ENCODE data around the gene GALNTL6. TPM values are rescaled to one million over a fixed set of nuclear protein-coding genes. Genes with fewer than 3 reads are reported as not detected.
"Not testable (repeated sequence)": the region's sequence is repeated elsewhere in the genome, so short reads cannot be mapped to it uniquely, and the experiment has no call there.

Gene GALNTL6
- polyA plus RNA-seq, 6 donors from 2014 or later, result 0.09 to 1.5 (median 0.52) TPM

DNA sequence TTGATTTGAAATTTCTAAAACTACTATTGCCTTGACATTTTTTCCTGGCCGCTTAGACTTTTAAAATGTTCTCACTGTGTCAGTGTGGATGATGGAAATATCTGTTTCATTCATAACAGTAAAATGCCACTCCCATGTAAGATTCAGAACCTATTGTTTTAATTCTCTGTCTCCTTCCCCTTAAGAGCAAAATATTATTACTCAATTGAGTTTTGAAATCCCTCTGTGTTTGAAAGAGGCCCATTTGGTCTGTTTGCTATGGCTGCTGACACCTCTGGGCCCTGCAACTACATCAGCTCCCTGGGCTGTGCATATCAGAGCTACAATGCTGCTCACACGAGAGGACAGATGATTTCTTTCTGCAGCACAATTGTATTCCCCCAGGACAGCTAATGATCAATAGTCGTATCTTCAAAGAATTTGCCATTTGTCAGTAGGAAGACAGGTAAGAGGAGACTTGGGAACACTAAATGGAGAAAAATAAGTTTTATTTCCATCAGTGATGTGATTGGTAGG is 967.4 kb downstream of the GALNTL6 start:
- Mint-ChIP-seq H3K4me3 (no peak overlapping the region), H3K4me1 (no peaks in the 10 kb centered on the region), H3K27me3 (no peaks in the 10 kb centered on the region), H3K9me3 (no peaks in the 10 kb centered on the region), H3K36me3 (no peaks in the 10 kb centered on the region), H3K27ac (no peak overlapping the region)
- ATAC-seq (ENCODE audit: low read depth in 2 of 2) (no peak), DNase-seq (no peak)

GRCh38 chr4:172785613-172786012 is 972.4 kb downstream of the GALNTL6 start:
- DNase-seq (no peak), ATAC-seq (ENCODE audit: low read depth in 2 of 2) (no peak)
- Mint-ChIP-seq H3K36me3 (no peaks in the 10 kb centered on the region), H3K9me3 (peaks cover 0 to 2% (median 0%) of the 10 kb centered on the region in 7 donors), H3K4me3 (no peak overlapping the region), H3K27me3 (no peaks in the 10 kb centered on the region), H3K4me1 (no peaks in the 10 kb centered on the region), H3K27ac (no peak overlapping the region)

DNA sequence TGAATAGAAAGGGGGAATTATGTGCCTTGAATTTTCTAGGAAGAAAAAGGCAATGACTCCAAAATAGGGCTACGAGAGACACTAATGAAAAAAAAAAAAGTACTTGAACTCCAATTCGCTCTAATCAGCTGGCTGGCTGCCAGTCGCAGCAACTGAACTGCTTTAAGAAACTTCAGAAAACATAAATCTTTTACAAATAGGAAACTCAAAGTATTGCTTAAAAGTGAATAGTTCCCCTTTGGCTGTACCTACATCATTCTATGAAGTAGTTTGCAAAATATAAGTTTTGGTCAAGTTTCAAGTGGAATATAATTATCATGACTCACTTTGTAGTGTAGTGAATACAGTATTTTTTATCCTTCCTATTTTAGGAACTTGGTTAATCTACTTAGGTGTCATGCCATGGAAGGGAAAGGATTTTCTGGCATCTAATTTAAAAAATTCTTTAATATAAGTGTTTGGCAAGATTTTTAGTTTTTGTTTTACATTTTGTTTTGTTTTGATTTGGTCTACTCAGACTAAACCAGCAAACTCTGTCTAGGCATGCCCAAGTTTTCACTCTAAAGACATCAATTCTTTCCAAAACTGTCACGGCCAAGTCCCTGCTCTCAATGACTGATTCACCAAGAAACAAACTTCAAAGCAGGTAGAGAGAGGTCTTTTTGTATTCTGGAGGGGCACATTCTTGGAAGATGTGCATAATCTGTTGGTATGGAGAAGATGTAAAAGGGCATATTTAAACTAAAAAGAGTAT is 973.0 kb downstream of the GALNTL6 start:
- DNase-seq (no peak), ATAC-seq (ENCODE audit: low read depth in 2 of 2) (no peak)
- Mint-ChIP-seq H3K27ac (peak overlapping the region in 1 of 6 donors; percentile 42), H3K27me3 (no peaks in the 10 kb centered on the region), H3K4me1 (no peaks in the 10 kb centered on the region), H3K9me3 (peaks cover 0 to 2% (median 0%) of the 10 kb centered on the region in 7 donors), H3K36me3 (no peaks in the 10 kb centered on the region), H3K4me3 (no peak overlapping the region)

GRCh38 chr4:172787111-172787510 is 973.9 kb downstream of the GALNTL6 start:
- Mint-ChIP-seq H3K9me3 (peaks cover 0 to 2% (median 0%) of the 10 kb centered on the region in 7 donors), H3K4me3 (no peak overlapping the region), H3K27ac (no peak overlapping the region), H3K36me3 (no peaks in the 10 kb centered on the region), H3K27me3 (no peaks in the 10 kb centered on the region), H3K4me1 (no peaks in the 10 kb centered on the region)
- no peak for DNase-seq
- ATAC-seq (ENCODE audit: low read depth in 2 of 2), result no peak

GRCh38 chr4:172791841-172792240 is 978.6 kb downstream of the GALNTL6 start:
- no peak overlapping the region for H3K27ac Mint-ChIP-seq
- no peak overlapping the region for H3K4me3 Mint-ChIP-seq
- no peaks in the 10 kb centered on the region for H3K4me1 Mint-ChIP-seq
- peaks cover 0 to 2% (median 0%) of the 10 kb centered on the region in 7 donors for H3K9me3 Mint-ChIP-seq
- H3K36me3 Mint-ChIP-seq, result no peaks in the 10 kb centered on the region
- no peaks in the 10 kb centered on the region for H3K27me3 Mint-ChIP-seq
- DNase-seq (no peak), ATAC-seq (ENCODE audit: low read depth in 2 of 2) (no peak)

DNA sequence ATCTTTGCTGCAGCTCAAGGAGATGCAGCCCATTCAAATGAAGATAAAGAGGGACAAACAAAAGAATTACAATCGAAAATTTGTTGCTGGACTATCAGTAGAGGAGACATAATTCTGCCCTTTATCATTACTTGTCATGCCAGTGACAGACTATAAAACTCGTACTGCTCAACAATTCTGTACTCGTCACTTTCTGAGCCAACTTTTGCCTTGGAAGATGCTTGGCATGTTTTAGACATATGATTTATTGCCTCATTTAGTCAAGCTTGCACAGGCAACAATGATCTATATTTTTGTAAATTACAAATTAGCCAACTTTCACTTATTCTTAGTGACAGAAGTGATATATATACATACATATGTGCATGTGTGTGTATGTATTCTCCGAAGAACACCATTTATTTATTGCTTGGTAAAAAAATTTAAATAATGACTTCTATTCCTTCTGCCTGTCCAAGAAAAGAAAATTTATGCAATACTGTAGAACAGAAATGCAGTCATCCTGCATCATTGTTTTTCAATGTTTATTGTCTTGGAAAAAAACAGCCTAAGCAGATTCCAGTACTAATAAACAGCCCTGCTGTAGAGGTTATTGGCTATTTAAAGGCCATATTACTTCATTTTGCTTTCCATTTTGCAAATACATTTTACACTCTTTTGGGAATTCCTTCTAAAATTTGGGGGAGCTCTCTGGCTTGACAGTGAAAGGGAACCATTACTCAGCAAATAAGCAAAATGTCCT is 980.5 kb downstream of the GALNTL6 start:
- ATAC-seq (ENCODE audit: low read depth in 2 of 2) (no peak), DNase-seq (no peak)
- H3K4me1 Mint-ChIP-seq, result no peaks in the 10 kb centered on the region
- no peaks in the 10 kb centered on the region for H3K36me3 Mint-ChIP-seq
- H3K27me3 Mint-ChIP-seq, result no peaks in the 10 kb centered on the region
- peaks cover 0 to 2% (median 0%) of the 10 kb centered on the region in 7 donors for H3K9me3 Mint-ChIP-seq
- no peak overlapping the region for H3K27ac Mint-ChIP-seq
- no peak overlapping the region for H3K4me3 Mint-ChIP-seq

DNA sequence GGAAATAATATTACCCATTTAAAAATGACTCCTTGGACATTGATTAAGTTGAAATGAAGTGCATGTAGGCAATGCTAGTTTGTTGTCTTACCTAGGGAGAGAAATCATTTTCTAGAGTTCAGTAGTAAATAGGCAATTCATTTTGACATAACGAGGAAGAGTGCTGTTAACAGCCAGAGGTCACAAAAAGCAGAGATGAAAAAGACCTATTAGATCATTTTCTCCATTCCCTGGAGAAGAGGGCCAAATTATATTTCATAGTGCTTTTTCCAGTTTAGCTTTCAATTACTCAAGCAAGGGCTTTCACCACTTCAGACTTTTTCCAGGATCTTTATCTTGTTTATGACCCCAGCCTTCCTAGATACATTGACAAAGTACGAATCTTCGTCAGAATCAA is 981.1 kb downstream of the GALNTL6 start:
- Mint-ChIP-seq H3K27ac (no peak overlapping the region), H3K9me3 (peaks cover 0 to 1% (median 0%) of the 10 kb centered on the region in 7 donors), H3K27me3 (no peaks in the 10 kb centered on the region), H3K4me1 (no peaks in the 10 kb centered on the region), H3K36me3 (no peaks in the 10 kb centered on the region), H3K4me3 (no peak overlapping the region)
- ATAC-seq (ENCODE audit: low read depth in 2 of 2) (no peak), DNase-seq (no peak)

DNA sequence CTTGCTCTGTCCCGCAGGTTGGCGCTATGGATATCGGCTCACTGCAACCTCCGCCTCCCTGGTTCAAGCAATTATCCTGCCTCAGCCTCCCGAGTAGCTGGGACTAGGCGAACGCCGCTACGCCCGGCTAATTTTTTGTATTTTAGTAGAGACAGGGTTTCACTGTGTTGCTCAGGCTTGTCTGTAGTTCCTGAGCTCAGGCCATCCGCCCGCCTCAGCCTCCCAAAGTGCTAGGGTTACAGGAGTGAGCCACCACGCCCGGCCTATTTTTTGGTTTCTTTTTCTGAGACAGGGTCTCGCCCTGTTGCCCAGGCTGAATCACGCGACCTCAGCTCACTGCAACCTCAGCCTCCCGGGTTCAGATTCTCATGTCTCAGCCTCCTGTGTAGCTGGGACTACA is 984.1 kb downstream of the GALNTL6 start:
- H3K36me3 Mint-ChIP-seq; H3K4me3 Mint-ChIP-seq; DNase-seq; H3K4me1 Mint-ChIP-seq; ATAC-seq (ENCODE audit: low read depth in 2 of 2); H3K27me3 Mint-ChIP-seq; H3K9me3 Mint-ChIP-seq: not testable (repeated sequence)
- peak overlapping the region in 1 of 6 donors; percentile 54 for H3K27ac Mint-ChIP-seq

- no peaks in the 10 kb centered on the region for H3K36me3 Mint-ChIP-seq
- H3K9me3 Mint-ChIP-seq, result peaks cover 0 to 2% (median 0%) of the 10 kb centered on the region in 7 donors
- no peaks in the 10 kb centered on the region for H3K4me1 Mint-ChIP-seq
- H3K4me3 Mint-ChIP-seq, result no peak overlapping the region
- H3K27ac Mint-ChIP-seq, result no peak overlapping the region
- H3K27me3 Mint-ChIP-seq, result peaks cover 0 to 3% (median 0%) of the 10 kb centered on the region in 3 donors
- ATAC-seq (ENCODE audit: low read depth in 2 of 2) (no peak), DNase-seq (no peak)
Observed at GRCh38 chr4:172802032-172802431, 988.8 kb downstream of the GALNTL6 start.

DNA sequence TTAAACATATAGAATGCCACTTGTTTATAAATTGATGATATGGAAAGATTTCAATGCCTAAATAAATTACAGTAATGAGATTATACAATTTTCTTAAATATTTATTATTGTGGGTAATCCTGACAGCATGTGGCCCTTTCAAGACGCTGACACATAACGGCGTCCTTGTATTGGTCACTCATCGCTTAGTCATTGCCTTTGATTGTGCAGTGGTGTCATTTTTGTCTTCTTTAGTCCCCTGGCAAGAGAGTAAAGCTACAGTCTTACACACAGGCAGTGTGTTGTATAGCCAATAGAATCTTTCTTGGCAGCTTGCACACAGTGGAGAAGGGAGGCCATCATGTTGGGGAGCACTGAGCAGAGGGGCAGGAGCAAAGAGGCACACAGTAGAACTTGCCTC is 993.6 kb downstream of the GALNTL6 start:
- DNase-seq, result no peak
- Mint-ChIP-seq H3K27ac (peak overlapping the region in 1 of 6 donors; percentile 10), H3K27me3 (peaks cover 0 to 4% (median 0%) of the 10 kb centered on the region in 3 donors), H3K4me3 (no peak overlapping the region), H3K9me3 (peaks cover 0 to 2% (median 0%) of the 10 kb centered on the region in 7 donors), H3K4me1 (peaks cover 0 to 5% (median 0%) of the 10 kb centered on the region in 3 donors), H3K36me3 (no peaks in the 10 kb centered on the region)
- ATAC-seq (ENCODE audit: low read depth in 2 of 2), result no peak

GRCh38 chr4:172808196-172808595 is 995.0 kb downstream of the GALNTL6 start:
- Mint-ChIP-seq H3K27ac (no peak overlapping the region), H3K36me3 (no peaks in the 10 kb centered on the region), H3K4me1 (peaks cover 0 to 5% (median 0%) of the 10 kb centered on the region in 3 donors), H3K9me3 (peaks cover 0 to 2% (median 0%) of the 10 kb centered on the region in 7 donors), H3K27me3 (peaks cover 0 to 4% (median 0%) of the 10 kb centered on the region in 3 donors), H3K4me3 (no peak overlapping the region)
- ATAC-seq (ENCODE audit: low read depth in 2 of 2) (no peak), DNase-seq (no peak)

DNA sequence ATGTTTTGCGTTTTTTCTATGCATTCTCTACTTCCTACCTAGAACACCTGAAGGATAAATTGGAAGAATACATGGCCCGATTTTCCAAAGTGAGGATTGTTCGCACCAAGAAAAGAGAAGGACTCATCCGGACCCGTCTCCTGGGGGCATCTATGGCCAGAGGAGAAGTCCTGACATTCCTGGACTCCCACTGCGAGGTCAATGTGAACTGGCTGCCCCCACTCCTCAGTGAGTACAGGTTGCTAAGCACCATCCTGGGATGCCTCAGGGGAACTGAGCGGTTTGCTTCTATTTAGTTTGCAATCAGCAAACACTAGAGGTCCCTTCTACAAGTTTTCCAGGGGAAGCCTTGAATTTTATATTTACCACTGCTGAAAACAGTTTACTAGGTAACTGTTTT is 996.1 kb downstream of the GALNTL6 start:
- H3K27ac Mint-ChIP-seq, result no peak overlapping the region
- no peak for ATAC-seq (ENCODE audit: low read depth in 2 of 2)
- no peak for DNase-seq
- peaks cover 0 to 4% (median 0%) of the 10 kb centered on the region in 3 donors for H3K27me3 Mint-ChIP-seq
- no peak overlapping the region for H3K4me3 Mint-ChIP-seq
- peaks cover 0 to 2% (median 0%) of the 10 kb centered on the region in 7 donors for H3K9me3 Mint-ChIP-seq
- H3K36me3 Mint-ChIP-seq, result no peaks in the 10 kb centered on the region
- H3K4me1 Mint-ChIP-seq, result peaks cover 0 to 5% (median 0%) of the 10 kb centered on the region in 3 donors

DNA sequence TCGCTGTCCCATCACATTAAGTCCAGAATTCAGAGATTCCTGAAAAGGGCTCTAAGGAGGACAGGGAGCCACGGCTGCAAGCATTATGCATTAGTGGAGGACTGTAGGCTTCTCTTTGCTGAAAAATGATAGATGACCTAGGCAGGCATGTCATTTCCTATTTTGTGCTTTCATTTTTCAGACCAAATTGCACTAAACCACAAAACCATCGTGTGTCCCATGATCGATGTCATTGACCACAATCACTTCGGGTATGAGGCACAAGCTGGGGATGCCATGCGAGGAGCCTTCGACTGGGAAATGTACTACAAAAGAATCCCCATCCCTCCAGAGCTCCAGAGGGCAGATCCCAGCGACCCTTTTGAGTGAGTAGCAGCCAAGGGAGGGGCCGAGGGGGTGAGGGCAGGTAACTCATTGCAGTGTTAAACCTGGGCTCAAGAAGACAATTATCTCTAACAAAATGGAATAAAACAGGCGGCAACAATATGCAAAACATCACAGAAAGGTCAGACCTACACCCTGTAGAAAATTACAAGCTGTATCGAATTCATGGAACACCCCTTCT is 1000.2 kb downstream of the GALNTL6 start:
- Mint-ChIP-seq H3K36me3 (no peaks in the 10 kb centered on the region), H3K4me3 (no peak overlapping the region), H3K27me3 (no peaks in the 10 kb centered on the region), H3K9me3 (no peaks in the 10 kb centered on the region), H3K27ac (no peak overlapping the region), H3K4me1 (peaks cover 0 to 5% (median 0%) of the 10 kb centered on the region in 3 donors)
- ATAC-seq (ENCODE audit: low read depth in 2 of 2), result no peak
- no peak for DNase-seq

All from naive B cell (primary cell).